PC-3 (cell line): ENCODE data around the gene ZEB1.

Experiments
- CTCF ChIP-seq: fragments of 300-600 bp; sonication (generic); conservative IDR thresholded peaks from 2 replicates; pipeline ENCODE4 v1.5.1; 2017; ENCODE audit warnings: antibody characterized with exemption, low read depth, mild to moderate bottlenecking, low read length
- EZH2 ChIP-seq: fragments of 300-600 bp; sonication (generic); IDR thresholded peaks from one replicate; pipeline ENCODE4 v1.6.1; 2017; ENCODE audit warnings: antibody characterized with exemption, mild to moderate bottlenecking, low read length; ENCODE audit not compliant: unreplicated experiment

GRCh38 chr10:31507427-31507826 is 188.4 kb downstream of the ZEB1 start:
- no peak for TF ChIP-seq EZH2
- TF ChIP-seq CTCF = no peak
